Activated naive CD4-positive, alpha-beta T cell treated with anti-CD3 and anti-CD28 coated beads for 36 hours (primary cell): ENCODE results near the gene EEF2K. TPM values are rescaled to one million over a fixed set of nuclear protein-coding genes. Genes with fewer than 3 reads are reported as not detected.
"Not testable (repeated sequence)": the region's sequence is repeated elsewhere in the genome, so short reads cannot be mapped to it uniquely, and the experiment has no call there.

Source experiments
- CTCF ChIA-PET: fragments of 350-600 bp; sonication (Branson Sonifier 250); formaldehyde crosslinking; loops from one replicate; lab custom pipeline; 2021; ENCODE audit warnings: antibody characterized with exemption; lab: Charles Lee
- DNase-seq: peaks from one replicate; pipeline ENCODE4 v3.0.0-alpha.2; 2020
- H3K27ac Mint-ChIP-seq: one replicate; pipeline ENCODE4 v1.8.0; 2021; ENCODE audit warnings: mild to moderate bottlenecking, mixed read lengths
- H3K27me3 Mint-ChIP-seq: one replicate; pipeline ENCODE4 v1.8.0; 2021; ENCODE audit warnings: low read depth, mixed read lengths
- H3K36me3 Mint-ChIP-seq: one replicate; pipeline ENCODE4 v1.8.0; 2021; ENCODE audit warnings: low read depth, mixed read lengths
- H3K4me1 Mint-ChIP-seq: one replicate; pipeline ENCODE4 v1.8.0; 2021; ENCODE audit warnings: low read depth, mixed read lengths
- H3K4me3 Mint-ChIP-seq: one replicate; pipeline ENCODE4 v1.8.0; 2021; ENCODE audit warnings: mild to moderate bottlenecking, moderate library complexity, mixed read lengths
- H3K9me3 Mint-ChIP-seq: one replicate; pipeline ENCODE4 v1.8.0; 2021; ENCODE audit warnings: mixed read lengths
- intact Hi-C: fragments of 100-400 bp; cut with micrococcal nuclease; formaldehyde crosslinking; loops from one replicate; pipeline ENCODE4 v1.15.1; 2023
- total RNA-seq, 2 experiments: library from RNA; stranded (reverse); gene quantifications; one replicate each; pipeline ENCODE4 v1.2.3, GENCODE V29; 2021

Gene EEF2K
- total RNA-seq, 2 experiments from 2014 or later = 9.8 to 10.0 TPM

GRCh38 chr16:22216191-22216831 lies 10.2 kb downstream of the EEF2K start:
- CTCF ChIA-PET = interaction anchor here (0.6 to 1.1 kb wide), 2 partner anchors 9 to 12 kb away, joined by 3 read pairs; no protein-coding TSS in a partner anchor
- H3K4me3 Mint-ChIP-seq = no peak overlapping the region
- no peaks in the 10 kb centered on the region for H3K27me3 Mint-ChIP-seq
- peaks cover 8% of the 10 kb centered on the region for H3K36me3 Mint-ChIP-seq
- no peaks in the 10 kb centered on the region for H3K9me3 Mint-ChIP-seq
- intact Hi-C loops = no loop called here
- DNase-seq = no peak
- H3K4me1 Mint-ChIP-seq = peaks cover 13% of the 10 kb centered on the region
- peak overlapping the region; percentile 4 for H3K27ac Mint-ChIP-seq

- H3K4me1 Mint-ChIP-seq = peaks cover 13% of the 10 kb centered on the region
- intact Hi-C loops, H3K27ac Mint-ChIP-seq, H3K9me3 Mint-ChIP-seq, DNase-seq, H3K36me3 Mint-ChIP-seq, H3K4me3 Mint-ChIP-seq, H3K27me3 Mint-ChIP-seq: not testable (repeated sequence)
- CTCF ChIA-PET = interaction anchor here (0.6 to 1.1 kb wide), 2 partner anchors 10 to 13 kb away, joined by 3 read pairs; no protein-coding TSS in a partner anchor
Measured at GRCh38 chr16:22216832-22217225, 10.8 kb downstream of the EEF2K start.

GRCh38 chr16:22217890-22218730 lies 12.0 kb downstream of the EEF2K start:
- Mint-ChIP-seq H3K27ac (no peak overlapping the region), H3K9me3 (no peaks in the 10 kb centered on the region), H3K27me3 (no peaks in the 10 kb centered on the region), H3K4me1 (peaks cover 13% of the 10 kb centered on the region), H3K4me3 (no peak overlapping the region), H3K36me3 (peaks cover 8% of the 10 kb centered on the region)
- intact Hi-C loops = no loop called here
- peak; percentile 24 for DNase-seq
- CTCF ChIA-PET = no interaction called here

- Mint-ChIP-seq H3K27ac (no peak overlapping the region), H3K4me1 (peaks cover 14% of the 10 kb centered on the region), H3K9me3 (no peaks in the 10 kb centered on the region), H3K4me3 (no peak overlapping the region), H3K36me3 (peaks cover 8% of the 10 kb centered on the region), H3K27me3 (no peaks in the 10 kb centered on the region)
- no peak for DNase-seq
- intact Hi-C loops = no loop called here
- CTCF ChIA-PET = no interaction called here
Measured at GRCh38 chr16:22219389-22220068, 13.5 kb downstream of the EEF2K start.

- Mint-ChIP-seq H3K4me1 (peaks cover 12% of the 10 kb centered on the region), H3K4me3 (no peak overlapping the region), H3K27me3 (no peaks in the 10 kb centered on the region), H3K27ac (no peak overlapping the region), H3K36me3 (peaks cover 6% of the 10 kb centered on the region), H3K9me3 (no peaks in the 10 kb centered on the region)
- intact Hi-C loops = no loop called here
- no peak for DNase-seq
- CTCF ChIA-PET = no interaction called here
Measured at GRCh38 chr16:22220069-22220440, 14.0 kb downstream of the EEF2K start.

- DNase-seq = no peak
- Mint-ChIP-seq H3K27ac (no peak overlapping the region), H3K4me3 (no peak overlapping the region), H3K9me3 (no peaks in the 10 kb centered on the region), H3K27me3 (no peaks in the 10 kb centered on the region), H3K36me3 (peaks cover 5% of the 10 kb centered on the region), H3K4me1 (peaks cover 10% of the 10 kb centered on the region)
- CTCF ChIA-PET = no interaction called here
- intact Hi-C loops = no loop called here
Measured at GRCh38 chr16:22220714-22221113, 14.6 kb downstream of the EEF2K start.

- H3K27me3 Mint-ChIP-seq = no peaks in the 10 kb centered on the region
- H3K4me1 Mint-ChIP-seq = peaks cover 10% of the 10 kb centered on the region
- no peak for DNase-seq
- intact Hi-C loops = no loop called here
- H3K27ac Mint-ChIP-seq = no peak overlapping the region
- no peak overlapping the region for H3K4me3 Mint-ChIP-seq
- no peaks in the 10 kb centered on the region for H3K9me3 Mint-ChIP-seq
- CTCF ChIA-PET = interaction anchor here (0.6 kb wide), 1 partner anchor 26 kb away, joined by 3 read pairs; no protein-coding TSS in a partner anchor
- peaks cover 6% of the 10 kb centered on the region for H3K36me3 Mint-ChIP-seq
Measured at GRCh38 chr16:22222006-22222405, 15.9 kb downstream of the EEF2K start.

GRCh38 chr16:22222998-22223397 lies 16.9 kb downstream of the EEF2K start:
- Mint-ChIP-seq H3K9me3 (no peaks in the 10 kb centered on the region), H3K4me1 (peaks cover 6% of the 10 kb centered on the region), H3K27ac (no peak overlapping the region), H3K4me3 (no peak overlapping the region), H3K27me3 (no peaks in the 10 kb centered on the region), H3K36me3 (peaks cover 9% of the 10 kb centered on the region)
- CTCF ChIA-PET = no interaction called here
- DNase-seq = no peak
- intact Hi-C loops = no loop called here

- CTCF ChIA-PET = no interaction called here
- no peak for DNase-seq
- Mint-ChIP-seq H3K27ac (peak overlapping the region; percentile 59), H3K4me3 (no peak overlapping the region), H3K9me3 (no peaks in the 10 kb centered on the region), H3K4me1 (peaks cover 6% of the 10 kb centered on the region), H3K27me3 (no peaks in the 10 kb centered on the region), H3K36me3 (peaks cover 14% of the 10 kb centered on the region)
- intact Hi-C loops = no loop called here
Measured at GRCh38 chr16:22225060-22225459, 19.0 kb downstream of the EEF2K start.

- no peak overlapping the region for H3K27ac Mint-ChIP-seq
- H3K27me3 Mint-ChIP-seq = no peaks in the 10 kb centered on the region
- peaks cover 8% of the 10 kb centered on the region for H3K4me1 Mint-ChIP-seq
- CTCF ChIA-PET = no interaction called here
- DNase-seq = no peak
- intact Hi-C loops = no loop called here
- peaks cover 22% of the 10 kb centered on the region for H3K36me3 Mint-ChIP-seq
- no peak overlapping the region for H3K4me3 Mint-ChIP-seq
- H3K9me3 Mint-ChIP-seq = no peaks in the 10 kb centered on the region
Measured at GRCh38 chr16:22229889-22230288, 23.8 kb downstream of the EEF2K start.

- Mint-ChIP-seq H3K4me1 (peaks cover 8% of the 10 kb centered on the region), H3K4me3 (no peak overlapping the region), H3K27ac (no peak overlapping the region), H3K36me3 (peaks cover 21% of the 10 kb centered on the region), H3K9me3 (no peaks in the 10 kb centered on the region), H3K27me3 (no peaks in the 10 kb centered on the region)
- intact Hi-C loops = loop anchor here (1.0 kb wide), 2 partner anchors 26 to 40 kb away; partner anchors contain the start of gene EEF2K
- CTCF ChIA-PET = interaction anchor here (0.7 kb wide), 1 partner anchor 20 kb away, joined by 4 read pairs; no protein-coding TSS in a partner anchor
- DNase-seq = peak; percentile 66
Measured at GRCh38 chr16:22232277-22233036, 26.4 kb downstream of the EEF2K start.

GRCh38 chr16:22233037-22233372 lies 26.9 kb downstream of the EEF2K start:
- CTCF ChIA-PET = no interaction called here
- Mint-ChIP-seq H3K4me3 (no peak overlapping the region), H3K4me1 (peaks cover 8% of the 10 kb centered on the region), H3K36me3 (peaks cover 19% of the 10 kb centered on the region), H3K27me3 (no peaks in the 10 kb centered on the region), H3K27ac (no peak overlapping the region), H3K9me3 (no peaks in the 10 kb centered on the region)
- intact Hi-C loops = no loop called here
- no peak for DNase-seq
